GM13977 (cell line): ENCODE data around the gene DET1.

Experiments
- DNase-seq: peaks from one replicate; pipeline ENCODE4 v3.0.0; 2012; ENCODE audit warnings: low spot score
- CTCF ChIP-seq: IDR thresholded peaks from 2 replicates; pipeline ENCODE4 v1.5.1; 2012; ENCODE audit warnings: mild to moderate bottlenecking, control low read depth; ENCODE audit not compliant: insufficient read depth; ENCODE audit errors: extremely low read depth, missing control alignments
- in situ Hi-C: fragments of 300-500 bp; cut with MboI; formaldehyde crosslinking; loops from one replicate; pipeline ENCODE4 v1.12.0; 2022; ENCODE audit warnings: low sequenced_read_pairs, low pct_unique_long_range_greater_than_20kb, mixed read lengths, inconsistent platforms; ENCODE audit not compliant: unreplicated experiment

The DET1 gene

GRCh38 chr15:88539441-88539840, 7.0 kb downstream of the DET1 start:
- DNase-seq, result no peak
- no peak for TF ChIP-seq CTCF
- in situ Hi-C loops, result no loop called here

- in situ Hi-C loops, result no loop called here
- no peak for DNase-seq
- TF ChIP-seq CTCF, result no peak
Measured at GRCh38 chr15:88538972-88539371, 7.5 kb downstream of the DET1 start.

- in situ Hi-C loops, result no loop called here
- no peak for DNase-seq
- TF ChIP-seq CTCF, result no peak
Measured at GRCh38 chr15:88537591-88538317, 8.7 kb downstream of the DET1 start.

- DNase-seq, result no peak
- TF ChIP-seq CTCF, result no peak
- in situ Hi-C loops, result no loop called here
Measured at GRCh38 chr15:88535607-88536313, 10.7 kb downstream of the DET1 start.

GRCh38 chr15:88535100-88535499, 11.4 kb downstream of the DET1 start:
- TF ChIP-seq CTCF, result no peak
- in situ Hi-C loops, result no loop called here
- no peak for DNase-seq

GRCh38 chr15:88533376-88533775, 13.1 kb downstream of the DET1 start:
- no peak for TF ChIP-seq CTCF
- DNase-seq, result no peak
- in situ Hi-C loops, result no loop called here
